H1 (cell line): ENCODE data around the gene STIM2. TPM values are rescaled to one million over a fixed set of nuclear protein-coding genes. Genes with fewer than 3 reads are reported as not detected.

Experiments
- CTCF ChIA-PET: fragments of 300-600 bp; sonication (Branson Sonifier 250); formaldehyde crosslinking; loops from one replicate; lab custom pipeline; 2021; ENCODE audit not compliant: partially characterized antibody; lab: Charles Lee
- POLR2A ChIA-PET: fragments of 300-600 bp; sonication (Branson Sonifier 250); formaldehyde crosslinking; loops from one replicate; lab custom pipeline; 2021; ENCODE audit warnings: inconsistent platforms; ENCODE audit not compliant: partially characterized antibody; lab: Charles Lee
- DNase-seq, 2 experiments: peaks; one replicate each; pipeline versions ENCODE4 v3.0.0 to v3.0.0-alpha.2; 2010 to 2022; ENCODE audit warnings: low spot score in 2 of 2, low read depth in 1 of 2, mixed read lengths in 1 of 2
- FAIRE-seq: peaks from 2 replicates; lab custom pipeline; 2011; peaks lifted over from hg19 to GRCh38; lab: Jason Lieb, UNC
- H2AFZ ChIP-seq: 2 replicates; pipeline ENCODE4 v1.8.1; 2012; ENCODE audit warnings: low read length, inconsistent platforms
- H2AK5ac ChIP-seq: 2 replicates; pipeline ENCODE4 v1.6.1; 2013; ENCODE audit warnings: low read depth, low read length
- H2BK120ac ChIP-seq: replicated peaks from 2 replicates; pipeline ENCODE3; 2013; ENCODE audit warnings: low read depth, low read length, inconsistent platforms
- H2BK12ac ChIP-seq: 2 replicates; pipeline ENCODE4 v1.6.1; 2013; ENCODE audit warnings: low read depth, low read length
- H2BK15ac ChIP-seq: 2 replicates; pipeline ENCODE4 v1.6.1; 2013; ENCODE audit warnings: low read length
- H2BK20ac ChIP-seq: 2 replicates; pipeline ENCODE4 v1.6.1; 2013; ENCODE audit warnings: low read length
- H2BK5ac ChIP-seq: 2 replicates; pipeline ENCODE4 v1.6.1; 2013; ENCODE audit warnings: low read depth, low read length
- H3K14ac ChIP-seq: 2 replicates; pipeline ENCODE4 v1.6.1; 2013; ENCODE audit warnings: inconsistent platforms; ENCODE audit not compliant: insufficient read length
- H3K18ac ChIP-seq: 2 replicates; pipeline ENCODE4 v1.6.1; 2013; ENCODE audit warnings: low read length; ENCODE audit errors: extremely low read depth
- H3K23ac ChIP-seq: 2 replicates; pipeline ENCODE4 v1.6.1; 2013; ENCODE audit warnings: inconsistent platforms; ENCODE audit not compliant: insufficient read length
- H3K23me2 ChIP-seq: 2 replicates; pipeline ENCODE4 v1.6.1; 2013; ENCODE audit warnings: low read depth, low read length
- H3K27ac ChIP-seq: 2 replicates; pipeline ENCODE4 v1.6.1; 2011; ENCODE audit warnings: low read depth, low read length, inconsistent platforms
- H3K27me3 ChIP-seq, 4 experiments: replicated peaks in 1 of 4; 1 replicate in 1 of 4; 2 replicates in 3 of 4; pipeline versions ENCODE4 v1.6.1 to v1.8.1; 2011 to 2013; ENCODE audit warnings: low read length in 3 of 4, mild to moderate bottlenecking in 3 of 4, inconsistent platforms in 2 of 4, mixed read lengths in 2 of 4, moderate library complexity in 1 of 4; ENCODE audit not compliant: control insufficient read depth in 3 of 4, insufficient read depth in 3 of 4; ENCODE audit errors: extremely low read depth in 1 of 4
- H3K36me3 ChIP-seq, 4 experiments: 2 replicates each; pipeline versions ENCODE4 v1.6.1 to v1.8.1; 2011 to 2013; ENCODE audit warnings: mild to moderate bottlenecking in 4 of 4, low read length in 3 of 4, moderate library complexity in 2 of 4, control low read depth in 1 of 4, inconsistent platforms in 1 of 4; ENCODE audit not compliant: insufficient read depth in 4 of 4, control insufficient read depth in 2 of 4
- H3K4ac ChIP-seq: replicated peaks from 2 replicates; pipeline ENCODE3; 2013; ENCODE audit warnings: low read length, low read depth, mixed read lengths, inconsistent platforms; ENCODE audit not compliant: insufficient read length
- H3K4me1 ChIP-seq, 4 experiments: replicated peaks in 1 of 4; 1 replicate in 1 of 4; 2 replicates in 3 of 4; pipeline versions ENCODE4 v1.6.1 to v1.8.1; 2011 to 2013; ENCODE audit warnings: low read length in 3 of 4, inconsistent platforms in 2 of 4, mixed read lengths in 1 of 4; ENCODE audit not compliant: insufficient read depth in 4 of 4, control insufficient read depth in 3 of 4
- H3K4me2 ChIP-seq, 2 experiments: 2 replicates each; pipeline versions ENCODE4 v1.6.1 to v1.8.1; 2011 to 2013; ENCODE audit warnings: low read depth in 2 of 2, low read length in 2 of 2, control low read depth in 1 of 2, inconsistent platforms in 1 of 2, mild to moderate bottlenecking in 1 of 2; ENCODE audit not compliant: insufficient read depth in 1 of 2
- H3K4me3 ChIP-seq, 4 experiments: fragments of 200-600, 300-600 bp in 1 of 4; sonication (generic), shearing (Covaris generic), sonication (Bioruptor Twin) in 1 of 4; 2 replicates each; pipeline versions ENCODE4 v1.5.1 to v1.8.1; 2011 to 2016; ENCODE audit warnings: low read length in 4 of 4, low read depth in 3 of 4, control low read depth in 2 of 4, inconsistent platforms in 2 of 4, mild to moderate bottlenecking in 2 of 4, mixed read lengths in 1 of 4, moderate library complexity in 1 of 4; ENCODE audit not compliant: insufficient read depth in 2 of 4; ENCODE audit errors: extremely low read depth in 1 of 4
- H3K56ac ChIP-seq: replicated peaks from 2 replicates; pipeline ENCODE3; 2013; ENCODE audit warnings: low read depth, mild to moderate bottlenecking, mixed read lengths, low read length, inconsistent platforms; ENCODE audit not compliant: insufficient read length
- H3K79me1 ChIP-seq: 2 replicates; pipeline ENCODE4 v1.6.1; 2013; ENCODE audit warnings: low read depth, low read length, control low read depth
- H3K79me2 ChIP-seq, 2 experiments: 2 replicates each; pipeline versions ENCODE4 v1.6.1 to v1.8.1; 2012 to 2013; ENCODE audit warnings: low read length in 2 of 2, mild to moderate bottlenecking in 2 of 2, inconsistent platforms in 1 of 2; ENCODE audit not compliant: insufficient read depth in 2 of 2, control insufficient read depth in 1 of 2
- H3K9ac ChIP-seq, 4 experiments: replicated peaks in 1 of 4; 1 replicate in 1 of 4; 2 replicates in 3 of 4; pipeline versions ENCODE4 v1.6.1 to v1.8.1; 2011 to 2013; ENCODE audit warnings: low read depth in 3 of 4, low read length in 3 of 4, control low read depth in 2 of 4, mild to moderate bottlenecking in 2 of 4, moderate library complexity in 2 of 4, inconsistent platforms in 1 of 4; ENCODE audit errors: extremely low read depth in 1 of 4
- H3K9me3 ChIP-seq, 2 experiments: 2 replicates each; pipeline versions ENCODE4 v1.6.1 to v1.8.1; 2012 to 2013; ENCODE audit warnings: mild to moderate bottlenecking in 2 of 2, moderate library complexity in 2 of 2, control low read depth in 1 of 2, inconsistent platforms in 1 of 2, low read depth in 1 of 2, low read length in 1 of 2, mixed read lengths in 1 of 2; ENCODE audit not compliant: insufficient read depth in 2 of 2
- H4K20me1 ChIP-seq, 2 experiments: replicated peaks in 1 of 2; 2 replicates each; pipeline versions ENCODE3 to v1.8.1; 2011 to 2013; ENCODE audit warnings: inconsistent platforms in 2 of 2, low read length in 2 of 2, mild to moderate bottlenecking in 1 of 2; ENCODE audit not compliant: insufficient read depth in 2 of 2, control insufficient read depth in 1 of 2
- H4K5ac ChIP-seq: 2 replicates; pipeline ENCODE4 v1.6.1; 2013; ENCODE audit warnings: low read length, low read depth, mixed read lengths, inconsistent platforms; ENCODE audit not compliant: insufficient read length
- H4K8ac ChIP-seq: 2 replicates; pipeline ENCODE4 v1.8.0; 2013; ENCODE audit warnings: mild to moderate bottlenecking, moderate library complexity, low read length, inconsistent platforms; ENCODE audit not compliant: insufficient read depth; ENCODE audit errors: extremely low read depth
- H4K91ac ChIP-seq: replicated peaks from 2 replicates; pipeline ENCODE3; 2013; ENCODE audit warnings: low read length, mixed read lengths, inconsistent platforms; ENCODE audit not compliant: insufficient read length
- POLR2A ChIP-seq, 2 experiments: IDR thresholded peaks; 1 replicate in 1 of 2; 2 replicates in 1 of 2; pipeline ENCODE4 v1.6.1; 2011; ENCODE audit warnings: low read depth in 2 of 2, low read length in 2 of 2, mild to moderate bottlenecking in 2 of 2; ENCODE audit errors: control extremely low read depth in 1 of 2
- SUZ12 ChIP-seq: fragments of 200-600 bp; sonication (generic); IDR thresholded peaks from 2 replicates; pipeline ENCODE4 v1.6.1; 2012; ENCODE audit warnings: mild to moderate bottlenecking, inconsistent platforms, low read length, moderate library complexity, mixed read lengths
- WGBS, 2 experiments: shearing (Covaris generic) in 1 of 2; methylation state at CpG; one replicate each; pipeline versions ENCODE4 v1.1.6 to v1.1.7; 2013 to 2015; ENCODE audit warnings: low lambda C conversion rate in 2 of 2, mixed read lengths in 2 of 2, inconsistent platforms in 1 of 2, low coverage in 1 of 2, missing lambda C conversion rate in 1 of 2; ENCODE audit not compliant: insufficient replicate concordance in 2 of 2, insufficient coverage in 1 of 2, insufficient read length in 1 of 2; ENCODE audit errors: extremely low coverage in 1 of 2, missing lambda C conversion rate in 1 of 2; 5-methylcytosine and 5-hydroxymethylcytosine counted together
- polyA plus RNA-seq, 7 experiments: library from polyadenylated mRNA; depleted of rRNA in 3 of 7; stranded (reverse) in 5 of 7; unstranded in 2 of 7; fragments of >200 nt in 5 of 7; fragments of 200-250 nt in 2 of 7; gene quantifications; 1 replicate in 5 of 7; 2 replicates in 1 of 7; 4 replicates in 1 of 7; pipeline versions ENCODE4 v1.2.1 to v1.2.3, GENCODE V29; 2011 to 2013; ENCODE audit warnings: missing spikeins in 2 of 7, mixed read lengths in 2 of 7
- total RNA-seq: library from RNA; stranded (reverse); fragmentation: NEBNext Ultra II Directional; extraction: Animal tissue kit (Norgen Biotek cat#: 25700); gene quantifications from 2 replicates; pipeline ENCODE4 v1.2.1, GENCODE V29; 2021

Gene STIM2
- total and polyA plus RNA-seq, 2 of the 8 experiments (the other 6 are each of a cell fraction or from before 2014, with no cell fraction given), result 22.9 to 23.0 TPM

GRCh38 chr4:26820346-26820745, 40.3 kb upstream of the STIM2 start:
- H3K4me2 ChIP-seq, result no peak overlapping the region
- H4K5ac ChIP-seq, result no peak overlapping the region
- TF ChIP-seq POLR2A (IDR thresholded peaks at IDR 0.05; ENCODE audit: control extremely low read depth in 1 of 2, low read depth in 2 of 2, low read length in 2 of 2) (no peak), SUZ12 (no peak)
- ChIA-PET POLR2A (no interaction called here), CTCF (interaction anchor here (1.0 to 1.3 kb wide), 3 partner anchors 28 to 190 kb away, joined by 3 to 4 read pairs (median 3); no protein-coding TSS in a partner anchor)
- FAIRE-seq (no peak), DNase-seq (no peak)
- no peak overlapping the region for H3K56ac ChIP-seq
- H2BK5ac ChIP-seq, result no peak overlapping the region
- no peaks in the 10 kb centered on the region for H3K23me2 ChIP-seq
- WGBS, 2 experiments, result 94% methylated on average over 1 of the region's 1 CpG; no CpG with 5 or more reads in 1 of the 2 experiments
- H3K4ac ChIP-seq, result no peak overlapping the region
- no peaks in the 10 kb centered on the region for H3K36me3 ChIP-seq
- H3K23ac ChIP-seq, result no peak overlapping the region
- no peak overlapping the region for H2BK12ac ChIP-seq
- H2BK15ac ChIP-seq, result no peak overlapping the region
- H2AFZ ChIP-seq, result no peak overlapping the region
- no peak overlapping the region for H2BK20ac ChIP-seq
- no peaks in the 10 kb centered on the region for H4K20me1 ChIP-seq
- H3K79me1 ChIP-seq, result no peaks in the 10 kb centered on the region
- H2BK120ac ChIP-seq, result no peak overlapping the region
- peaks cover 3 to 5% of the 10 kb centered on the region in 2 experiments; a peak in 2 of 4 replicates for H3K9me3 ChIP-seq
- H2AK5ac ChIP-seq, result no peak overlapping the region
- no peaks in the 10 kb centered on the region for H3K27me3 ChIP-seq
- no peak overlapping the region for H4K8ac ChIP-seq
- no peak overlapping the region for H3K14ac ChIP-seq
- no peak overlapping the region for H3K27ac ChIP-seq
- H4K91ac ChIP-seq, result no peak overlapping the region
- no peak overlapping the region for H3K4me3 ChIP-seq
- no peak overlapping the region for H3K9ac ChIP-seq
- H3K18ac ChIP-seq, result no peak overlapping the region
- H3K4me1 ChIP-seq, result peaks cover 1 to 7% (median 4%) of the 10 kb centered on the region in 4 experiments; a peak in 6 of 7 replicates
- H3K79me2 ChIP-seq, result no peaks in the 10 kb centered on the region
